ENCODE data around the gene USP1. TPM values are rescaled to one million over a fixed set of nuclear protein-coding genes. Genes with fewer than 3 reads are reported as not detected.

Gene USP1, protein sequence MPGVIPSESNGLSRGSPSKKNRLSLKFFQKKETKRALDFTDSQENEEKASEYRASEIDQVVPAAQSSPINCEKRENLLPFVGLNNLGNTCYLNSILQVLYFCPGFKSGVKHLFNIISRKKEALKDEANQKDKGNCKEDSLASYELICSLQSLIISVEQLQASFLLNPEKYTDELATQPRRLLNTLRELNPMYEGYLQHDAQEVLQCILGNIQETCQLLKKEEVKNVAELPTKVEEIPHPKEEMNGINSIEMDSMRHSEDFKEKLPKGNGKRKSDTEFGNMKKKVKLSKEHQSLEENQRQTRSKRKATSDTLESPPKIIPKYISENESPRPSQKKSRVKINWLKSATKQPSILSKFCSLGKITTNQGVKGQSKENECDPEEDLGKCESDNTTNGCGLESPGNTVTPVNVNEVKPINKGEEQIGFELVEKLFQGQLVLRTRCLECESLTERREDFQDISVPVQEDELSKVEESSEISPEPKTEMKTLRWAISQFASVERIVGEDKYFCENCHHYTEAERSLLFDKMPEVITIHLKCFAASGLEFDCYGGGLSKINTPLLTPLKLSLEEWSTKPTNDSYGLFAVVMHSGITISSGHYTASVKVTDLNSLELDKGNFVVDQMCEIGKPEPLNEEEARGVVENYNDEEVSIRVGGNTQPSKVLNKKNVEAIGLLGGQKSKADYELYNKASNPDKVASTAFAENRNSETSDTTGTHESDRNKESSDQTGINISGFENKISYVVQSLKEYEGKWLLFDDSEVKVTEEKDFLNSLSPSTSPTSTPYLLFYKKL
- 10 to 100 TPM; 23.9 to 28.4 (median 25.8) TPM for total RNA-seq

DNA sequence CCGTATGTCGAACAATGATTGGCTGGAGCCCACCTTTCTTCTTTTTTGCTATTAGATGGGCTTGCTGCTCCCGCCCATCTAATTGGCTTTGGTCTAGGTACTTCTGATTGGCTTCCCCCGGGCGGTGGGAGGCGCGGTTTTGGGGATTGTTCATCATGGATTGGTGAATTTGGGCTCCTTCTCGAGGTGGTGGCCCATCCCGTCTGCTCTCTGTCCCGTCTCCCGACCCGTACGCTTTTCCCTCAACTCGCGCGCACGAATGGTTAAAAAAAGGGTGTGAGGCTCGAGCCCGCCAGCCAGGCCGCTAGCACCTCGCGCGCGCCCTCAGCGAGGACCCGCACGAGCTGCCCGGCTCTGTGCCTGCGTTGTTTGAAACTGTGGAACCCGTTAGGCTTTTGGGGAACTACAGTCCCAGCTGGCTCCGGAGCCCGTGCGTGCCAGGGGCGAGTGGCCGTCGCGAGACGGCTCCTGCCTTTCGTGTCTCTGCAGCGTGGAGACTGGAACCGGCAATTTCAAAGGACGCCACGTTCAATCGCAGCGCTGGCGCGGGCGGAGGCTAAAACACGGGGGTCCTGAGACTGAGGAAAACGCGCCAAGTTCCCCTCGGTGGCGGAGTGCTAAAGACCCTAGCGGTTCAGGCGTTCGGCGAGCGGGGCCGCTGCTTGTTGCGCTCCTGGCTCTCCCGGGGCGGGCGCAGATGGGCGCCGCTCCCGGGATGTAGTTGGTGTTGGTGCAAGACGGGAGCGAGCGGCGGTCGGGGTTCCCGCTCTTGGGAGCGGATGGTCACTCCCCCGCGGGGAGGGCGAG, at the start of gene USP1:
TSS of gene USP1 (plus strand) at position 584 of the 807 bp plus-strand sequence. CDS start 2,819 bp downstream, outside the sequence.
- DNase-seq (ENCODE audit: low spot score in 2 of 2) = peak; percentile 99 to 100
- TF ChIP-seq POLR2A (IDR thresholded peaks at IDR 0.05) = no peak
- TF ChIP-seq, protein P1, sequence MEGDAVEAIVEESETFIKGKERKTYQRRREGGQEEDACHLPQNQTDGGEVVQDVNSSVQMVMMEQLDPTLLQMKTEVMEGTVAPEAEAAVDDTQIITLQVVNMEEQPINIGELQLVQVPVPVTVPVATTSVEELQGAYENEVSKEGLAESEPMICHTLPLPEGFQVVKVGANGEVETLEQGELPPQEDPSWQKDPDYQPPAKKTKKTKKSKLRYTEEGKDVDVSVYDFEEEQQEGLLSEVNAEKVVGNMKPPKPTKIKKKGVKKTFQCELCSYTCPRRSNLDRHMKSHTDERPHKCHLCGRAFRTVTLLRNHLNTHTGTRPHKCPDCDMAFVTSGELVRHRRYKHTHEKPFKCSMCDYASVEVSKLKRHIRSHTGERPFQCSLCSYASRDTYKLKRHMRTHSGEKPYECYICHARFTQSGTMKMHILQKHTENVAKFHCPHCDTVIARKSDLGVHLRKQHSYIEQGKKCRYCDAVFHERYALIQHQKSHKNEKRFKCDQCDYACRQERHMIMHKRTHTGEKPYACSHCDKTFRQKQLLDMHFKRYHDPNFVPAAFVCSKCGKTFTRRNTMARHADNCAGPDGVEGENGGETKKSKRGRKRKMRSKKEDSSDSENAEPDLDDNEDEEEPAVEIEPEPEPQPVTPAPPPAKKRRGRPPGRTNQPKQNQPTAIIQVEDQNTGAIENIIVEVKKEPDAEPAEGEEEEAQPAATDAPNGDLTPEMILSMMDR (IDR thresholded peaks at IDR 0.05) = no peak
- WGBS, 2 donors = 0% methylated on average over 56 to 65 of the region's 76 CpGs
- intact Hi-C loops (cut with DNase I; ENCODE audit: low total_unique reads) = no loop called here
- peak within 1 kb of the TSS; percentile 93 for H3K4me3 ChIP-seq (ENCODE audit: low read depth, poor library complexity, severe bottlenecking)

DNA sequence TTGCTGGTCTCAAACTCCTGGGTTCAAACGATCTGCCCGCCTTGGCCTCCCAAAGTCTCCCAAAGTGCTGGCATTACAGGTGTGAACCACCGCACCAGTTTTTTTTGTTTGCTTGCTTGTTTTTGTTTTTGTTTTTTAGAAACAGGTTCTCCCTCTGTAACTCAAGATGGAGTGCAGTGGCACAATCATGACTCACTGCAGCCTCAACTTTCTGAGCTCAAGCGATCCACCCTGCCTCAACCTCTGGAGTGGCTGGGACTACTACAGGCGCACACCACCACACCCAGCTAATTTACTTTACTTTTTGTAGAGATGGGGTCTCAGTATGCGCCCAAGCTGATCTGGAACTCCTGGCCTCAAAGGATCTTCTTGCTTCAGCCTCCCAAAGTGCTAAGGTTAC, 47.3 kb upstream of the USP1 start:
- WGBS, 2 donors = 89 to 93% methylated on average over 6 of the region's 6 CpGs
- no peak overlapping the region for H3K4me3 ChIP-seq (ENCODE audit: low read depth, poor library complexity, severe bottlenecking)
- TF ChIP-seq POLR2A (IDR thresholded peaks at IDR 0.05) = no peak
- TF ChIP-seq, protein P1 (IDR thresholded peaks at IDR 0.05) = no peak
- DNase-seq (ENCODE audit: low spot score in 2 of 2) = peak in 1 of 2 donors; percentile 21
- intact Hi-C loops (cut with DNase I; ENCODE audit: low total_unique reads) = no loop called here

DNA sequence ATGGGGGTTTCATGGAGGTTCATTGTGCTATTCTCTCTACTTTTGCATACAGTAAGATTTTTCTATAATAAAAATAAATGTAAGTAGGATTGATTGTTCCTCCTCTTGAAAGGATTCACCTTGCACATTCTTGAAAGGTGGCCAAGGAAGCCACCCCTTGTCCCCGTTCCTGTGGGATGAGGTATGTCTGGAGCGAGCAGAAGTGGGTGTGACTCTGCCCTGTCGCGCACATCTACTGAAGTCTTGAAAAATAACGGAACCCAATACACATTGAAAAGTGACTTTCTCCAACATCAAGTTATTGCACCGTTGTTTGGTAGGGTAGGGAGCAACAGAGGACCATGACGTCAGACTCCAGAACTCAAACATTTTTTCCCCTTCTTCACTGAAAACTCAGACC, 46.8 kb upstream of the USP1 start:
- DNase-seq (ENCODE audit: low spot score in 2 of 2) = peak in 1 of 2 donors; percentile 50
- no peak overlapping the region for H3K4me3 ChIP-seq (ENCODE audit: low read depth, poor library complexity, severe bottlenecking)
- TF ChIP-seq POLR2A (IDR thresholded peaks at IDR 0.05) = no peak
- WGBS, 2 donors = 57 to 63% methylated on average over 7 of the region's 7 CpGs
- intact Hi-C loops (cut with DNase I; ENCODE audit: low total_unique reads) = no loop called here

DNA sequence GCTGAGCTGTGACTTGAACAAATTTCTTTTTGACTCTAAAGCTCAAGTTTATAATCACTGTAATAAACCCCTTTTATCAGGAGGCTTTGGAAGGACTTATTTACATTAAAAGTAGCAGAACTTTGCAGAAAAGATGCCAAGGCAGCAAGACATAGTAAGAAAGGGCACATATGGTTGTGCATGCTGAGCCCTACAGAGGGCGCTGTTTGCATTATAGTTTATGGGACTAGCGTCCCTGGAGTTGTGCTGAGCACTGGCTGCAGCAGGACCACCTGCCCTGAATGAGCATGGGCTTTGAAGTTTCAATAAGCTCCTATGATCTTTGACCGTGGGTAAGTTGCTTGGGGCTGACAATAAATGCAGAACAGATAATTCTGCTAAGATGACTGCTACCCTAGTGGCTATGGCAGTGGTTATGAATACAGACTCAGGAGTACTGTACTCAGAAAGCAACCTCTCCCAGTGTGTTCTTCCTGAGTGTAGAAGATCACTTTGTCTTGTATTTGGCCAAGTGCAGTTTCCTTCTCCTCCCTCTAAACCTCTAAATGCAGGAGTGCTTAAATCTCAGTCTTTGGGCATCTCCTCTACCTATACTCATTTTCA, 45.4 kb upstream of the USP1 start:
- WGBS, 2 donors = 36 to 41% methylated on average over 3 of the region's 3 CpGs
- intact Hi-C loops (cut with DNase I; ENCODE audit: low total_unique reads) = no loop called here
- peak in 1 of 2 donors; percentile 66 for DNase-seq (ENCODE audit: low spot score in 2 of 2)
- TF ChIP-seq POLR2A (IDR thresholded peaks at IDR 0.05) = no peak
- TF ChIP-seq, protein P1 (IDR thresholded peaks at IDR 0.05) = no peak
- H3K4me3 ChIP-seq (ENCODE audit: low read depth, poor library complexity, severe bottlenecking) = no peak overlapping the region

DNA sequence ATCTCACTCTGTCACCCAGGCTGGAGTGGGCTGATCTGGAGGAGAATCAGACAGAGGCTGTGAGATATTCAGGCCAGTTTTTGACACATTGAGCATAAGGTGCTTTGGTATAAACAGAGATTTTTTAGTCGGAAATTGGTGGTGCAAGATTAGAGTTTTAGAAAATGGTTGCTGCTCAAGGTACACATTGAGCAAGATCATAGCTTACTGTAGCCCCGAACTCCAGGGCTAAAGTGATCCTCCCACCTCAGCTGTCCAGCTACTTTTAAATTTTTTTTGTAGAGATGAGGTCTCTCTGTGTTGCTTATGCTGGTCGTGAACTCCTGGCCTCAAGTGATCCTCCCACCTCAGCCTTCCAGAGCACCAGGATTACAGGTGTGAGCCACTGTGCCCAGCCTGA, 43.9 kb upstream of the USP1 start:
- TF ChIP-seq POLR2A (IDR thresholded peaks at IDR 0.05) = no peak
- TF ChIP-seq, protein P1 (IDR thresholded peaks at IDR 0.05) = no peak
- peak in 1 of 2 donors; percentile 31 for DNase-seq (ENCODE audit: low spot score in 2 of 2)
- 91 to 95% methylated on average over 3 of the region's 3 CpGs for WGBS, 2 donors
- intact Hi-C loops (cut with DNase I; ENCODE audit: low total_unique reads) = no loop called here
- H3K4me3 ChIP-seq (ENCODE audit: low read depth, poor library complexity, severe bottlenecking) = no peak overlapping the region
